HG02973 (cell line): ENCODE measurements around the gene CCBE1.
"Not testable (repeated sequence)": the region's sequence is repeated elsewhere in the genome, so short reads cannot be mapped to it uniquely, and the experiment has no call there.

Experiments used
- ATAC-seq: cut with Tn5 transposase; IDR thresholded peaks from one replicate; pipeline ENCODE4 v1.9.1; 2021; ENCODE audit warnings: moderate library complexity; ENCODE audit not compliant: unreplicated experiment

CCBE1 gene

DNA sequence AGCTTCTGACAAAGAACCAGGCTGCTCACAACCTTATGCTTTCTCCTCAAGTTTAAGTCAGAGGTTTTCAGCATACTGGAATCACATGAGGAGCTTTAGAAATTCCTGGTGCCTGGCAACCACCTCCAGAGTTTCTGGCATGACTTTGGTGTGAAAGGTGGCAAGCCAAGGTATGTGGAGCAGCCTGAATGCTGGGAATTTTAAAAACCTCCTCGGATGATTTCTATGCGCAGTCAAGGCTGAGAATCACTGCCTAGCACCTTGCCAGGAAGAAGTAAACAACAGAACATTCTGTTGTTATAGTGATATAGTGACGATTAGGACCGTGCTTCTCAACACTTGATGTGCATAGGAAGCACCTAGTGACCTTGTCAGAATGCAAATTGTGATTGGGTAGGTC is 11.7 kb downstream of the CCBE1 start:
- ATAC-seq = no peak

DNA sequence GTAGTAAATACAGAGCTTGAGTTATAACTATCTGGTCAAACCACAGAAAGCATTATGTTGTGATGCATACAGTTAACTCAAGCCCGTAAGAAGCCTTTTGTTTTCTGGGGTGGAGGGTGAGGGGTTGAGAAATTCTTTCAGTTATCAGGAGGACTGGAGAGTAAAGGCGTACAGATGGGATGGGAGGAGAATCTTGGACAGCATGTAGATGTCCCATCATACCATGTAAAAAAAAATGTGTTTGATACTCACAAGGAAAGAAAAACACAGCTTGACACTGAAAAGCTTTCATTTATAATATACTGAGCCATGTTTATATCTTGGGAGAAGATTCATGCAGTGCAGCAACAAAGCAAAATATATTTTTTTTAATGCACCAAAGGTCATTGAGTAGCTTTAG is 12.4 kb downstream of the CCBE1 start:
- ATAC-seq = no peak

- no peak for ATAC-seq
Observed at GRCh38 chr18:59681521-59682004, 15.7 kb downstream of the CCBE1 start.

GRCh38 chr18:59681051-59681450 is 16.2 kb downstream of the CCBE1 start:
- ATAC-seq = no peak

GRCh38 chr18:59675346-59675745 is 21.9 kb downstream of the CCBE1 start:
- no peak for ATAC-seq

DNA sequence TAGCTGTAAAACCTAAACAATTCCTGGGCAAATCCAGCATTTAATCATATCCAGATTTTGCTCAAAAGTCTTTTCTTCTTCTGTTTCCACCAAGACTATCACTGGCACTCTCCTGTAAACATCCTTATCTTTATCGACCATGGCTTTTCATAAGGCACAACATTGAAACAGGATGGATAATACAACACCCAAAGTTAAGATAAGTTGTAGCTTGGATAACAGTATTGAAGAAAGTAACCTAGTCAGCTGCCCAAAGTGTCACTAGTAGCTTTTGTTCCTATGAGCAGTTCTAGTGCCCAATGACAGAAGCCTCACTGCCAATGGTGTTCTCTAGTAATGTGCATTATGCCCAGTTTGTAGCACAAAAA is 22.3 kb downstream of the CCBE1 start:
- no peak for ATAC-seq

- no peak for ATAC-seq
Observed at GRCh38 chr18:59674186-59674902, 22.9 kb downstream of the CCBE1 start.

DNA sequence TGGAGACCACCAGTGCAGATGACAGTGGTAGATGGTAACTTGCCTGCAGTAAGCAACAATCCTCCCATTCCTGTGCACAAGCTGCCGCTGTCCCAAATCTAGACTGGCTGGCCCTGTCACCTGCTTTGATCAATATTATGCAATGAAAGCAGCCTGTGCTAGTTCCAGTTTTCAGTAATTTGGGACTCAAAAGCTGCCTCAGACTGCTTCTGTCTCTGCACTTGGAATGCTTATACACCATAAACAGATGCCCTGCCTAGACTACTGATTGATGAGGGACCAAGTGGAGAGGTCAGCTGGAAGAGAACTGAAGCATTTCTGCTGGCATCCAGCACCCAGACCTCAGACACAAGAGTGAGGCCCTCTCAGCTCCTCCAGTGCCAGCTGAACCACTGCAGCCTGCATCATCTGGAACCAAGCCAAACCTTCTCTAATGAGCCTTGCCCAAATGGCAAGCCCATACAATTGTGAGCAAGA is 24.9 kb downstream of the CCBE1 start:
- no peak for ATAC-seq

GRCh38 chr18:59671551-59671950 is 25.7 kb downstream of the CCBE1 start:
- no peak for ATAC-seq

DNA sequence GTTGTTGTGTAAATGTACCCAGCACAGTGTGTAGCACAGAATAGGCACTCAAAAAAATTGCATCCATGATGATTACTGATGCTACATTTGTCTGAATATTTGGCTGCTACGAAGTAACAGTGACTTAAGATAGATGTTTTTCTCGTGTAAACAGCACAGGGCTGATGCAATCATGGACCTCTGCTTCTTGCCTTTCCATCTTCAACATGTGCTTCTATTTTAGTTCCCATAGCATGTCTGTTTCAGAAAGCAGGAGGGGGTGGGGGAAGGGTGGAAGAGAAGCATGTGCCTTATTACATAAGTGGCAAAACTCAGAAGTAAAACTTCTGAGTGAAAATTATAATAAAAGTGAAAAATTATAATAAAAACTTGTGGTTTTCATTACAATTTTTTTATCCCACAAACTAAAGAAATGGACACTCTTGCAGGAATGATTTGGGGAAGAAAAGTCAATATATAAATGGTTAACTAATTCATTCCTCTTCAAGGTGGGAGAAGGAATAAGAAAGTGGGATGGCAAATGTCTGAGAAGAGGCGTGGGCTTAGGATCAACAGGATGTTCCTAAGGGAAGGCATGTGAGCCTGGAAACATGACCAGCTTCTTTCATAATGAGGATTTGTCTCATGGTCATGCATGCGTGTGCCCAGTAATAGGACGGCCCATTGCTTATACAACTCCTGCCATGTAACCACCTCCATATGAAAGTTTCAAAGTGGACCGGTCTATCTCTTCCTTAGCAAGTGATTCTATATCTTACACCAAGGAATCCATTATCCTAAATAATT is 27.2 kb downstream of the CCBE1 start:
- no peak for ATAC-seq

GRCh38 chr18:59667488-59667887 is 29.7 kb downstream of the CCBE1 start:
- ATAC-seq = no peak

GRCh38 chr18:59666007-59666402 is 31.2 kb downstream of the CCBE1 start:
- ATAC-seq = not testable (repeated sequence)

DNA sequence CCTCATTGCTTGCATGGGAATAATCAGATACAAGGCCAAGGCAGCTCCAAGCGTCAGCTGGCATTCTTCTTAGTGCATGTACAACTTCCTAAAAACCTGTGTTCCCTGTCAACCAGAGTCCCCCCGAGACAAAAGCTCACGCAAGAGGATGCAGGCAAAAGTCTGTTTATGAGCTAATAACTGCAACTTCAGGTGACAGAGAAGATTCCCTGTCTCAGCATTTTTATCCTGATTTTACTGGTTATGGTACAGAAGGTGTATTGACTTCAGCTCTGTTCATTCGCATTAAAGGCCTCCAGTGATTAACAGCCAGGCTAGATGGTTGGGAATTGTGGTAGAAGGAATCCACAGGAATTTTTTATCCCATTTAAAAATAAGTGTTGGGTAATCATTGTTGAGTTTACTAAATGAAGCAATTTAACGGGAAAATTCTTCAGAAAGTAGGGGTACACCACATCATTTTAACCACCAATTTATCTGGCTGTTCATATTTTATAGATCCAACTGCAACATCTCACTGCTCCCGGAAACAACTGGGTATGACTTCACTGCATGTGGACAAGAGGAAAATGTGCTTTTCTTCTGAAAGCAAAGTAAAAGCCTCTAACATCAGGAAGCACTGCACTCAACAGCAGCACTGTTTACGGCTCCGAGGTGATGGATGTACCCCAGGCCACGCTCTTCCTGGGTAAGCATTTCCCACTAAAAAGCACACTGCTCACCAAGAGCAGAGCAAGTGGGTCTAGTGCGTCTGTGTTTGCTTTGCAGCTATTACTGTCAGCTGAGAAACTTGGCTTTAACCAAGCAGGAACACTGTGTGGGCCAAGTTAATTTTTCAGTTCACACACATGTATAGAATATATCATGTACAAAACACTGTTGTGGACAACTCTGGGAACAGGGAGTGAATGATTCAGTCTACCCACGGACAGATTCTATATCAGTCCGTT is 31.9 kb downstream of the CCBE1 start:
- no peak for ATAC-seq

DNA sequence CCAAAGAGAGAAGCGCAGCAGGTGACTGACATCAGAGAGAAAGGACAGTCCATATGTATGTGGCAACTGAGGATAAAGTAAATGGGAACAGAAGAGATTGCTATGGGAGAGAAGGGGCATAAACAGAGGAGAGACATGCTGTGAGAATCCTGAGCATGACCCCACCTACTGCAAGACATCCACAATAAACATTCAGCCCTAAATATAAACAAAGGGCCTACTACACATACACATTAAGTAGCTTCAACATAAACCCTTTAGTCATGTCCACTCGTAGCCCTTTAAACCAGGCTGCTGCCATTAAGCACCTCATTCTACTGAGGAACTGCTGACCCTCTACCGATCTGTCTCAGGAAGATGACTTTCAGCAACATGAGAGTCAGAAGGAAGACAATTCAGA is 32.9 kb downstream of the CCBE1 start:
- no peak for ATAC-seq

DNA sequence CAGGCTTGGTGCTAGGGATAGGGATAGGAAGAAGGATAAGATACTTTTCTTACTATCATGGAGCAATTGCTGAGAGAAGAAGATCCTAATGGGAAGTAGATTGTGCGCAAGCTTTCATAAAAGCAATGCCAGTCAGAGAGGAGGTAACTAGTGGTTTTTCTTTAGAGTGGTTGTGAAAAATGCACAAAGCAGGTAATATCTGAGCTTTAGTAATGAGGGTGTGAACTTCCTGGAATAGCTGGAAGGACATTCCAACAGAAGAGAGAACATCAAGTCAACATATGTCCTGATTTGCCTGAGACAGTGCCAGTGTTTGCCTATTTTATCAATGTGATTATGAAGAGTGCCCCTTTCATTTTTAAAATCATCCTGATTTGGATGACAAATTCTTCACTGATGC is 34.1 kb downstream of the CCBE1 start:
- ATAC-seq = no peak

DNA sequence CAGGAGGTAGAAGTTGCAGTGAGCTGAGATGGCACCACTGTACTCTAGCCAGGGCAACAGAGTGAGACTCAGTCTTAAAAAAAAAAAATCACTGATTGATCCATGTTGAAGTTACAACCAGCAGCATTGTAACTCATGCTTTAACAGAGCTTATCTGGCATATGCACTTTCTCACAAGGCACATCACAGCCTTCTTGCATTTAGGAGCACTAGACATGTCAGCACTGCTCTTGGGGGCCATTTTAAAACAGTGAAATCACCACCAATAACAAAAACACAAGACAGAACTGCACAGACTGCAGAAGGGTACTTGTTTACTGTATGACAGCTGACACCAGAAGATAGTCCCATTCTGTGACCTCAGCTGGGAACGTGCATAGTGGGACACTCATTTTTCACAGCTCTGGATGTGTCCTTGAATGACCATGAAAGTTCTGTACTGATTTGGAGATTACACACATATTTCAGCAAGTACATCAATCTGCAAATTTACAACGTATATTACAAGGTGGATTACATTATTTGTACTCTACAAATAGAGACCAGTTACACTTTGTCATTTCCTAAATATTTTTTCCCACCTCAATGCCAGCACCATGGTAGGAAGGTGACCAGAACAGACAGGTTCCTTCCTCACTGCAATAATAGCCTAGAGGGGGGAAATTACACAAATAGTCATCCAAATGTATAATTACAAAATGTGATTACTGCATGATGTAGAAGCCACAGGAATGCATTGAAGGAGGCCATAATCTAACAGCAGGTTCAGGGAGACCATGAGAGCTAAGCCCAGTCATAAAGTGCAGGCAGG is 35.1 kb downstream of the CCBE1 start:
- no peak for ATAC-seq

- no peak for ATAC-seq
Observed at GRCh38 chr18:59660786-59661743, 36.2 kb downstream of the CCBE1 start.

DNA sequence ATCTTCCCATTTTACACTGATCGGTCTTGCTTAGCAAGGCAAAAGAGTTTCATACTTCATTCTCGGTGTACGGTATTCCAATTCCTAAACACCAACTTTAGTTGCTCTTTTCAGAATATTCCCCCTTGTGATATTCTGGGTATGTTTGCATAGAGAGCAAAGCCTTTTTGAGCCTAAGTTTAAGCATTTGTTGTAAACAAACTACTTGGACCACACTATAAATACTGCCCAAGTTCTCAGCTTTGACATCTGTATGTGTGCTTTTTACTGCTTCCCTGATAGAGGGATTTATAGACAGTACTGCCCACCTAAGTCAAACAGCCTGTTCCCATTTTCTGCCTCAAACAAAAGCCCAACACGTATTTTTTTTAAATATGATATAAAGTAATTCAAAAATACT is 36.9 kb downstream of the CCBE1 start:
- no peak for ATAC-seq

- no peak for ATAC-seq
Observed at GRCh38 chr18:59659508-59660170, 37.6 kb downstream of the CCBE1 start.
